DOHH2 (cell line): ENCODE results near the gene IL17REL.

Experiments used
- H3F3A ChIP-seq: fragments of 200-600 bp; sonication (generic), shearing (Covaris generic); 2 replicates; pipeline ENCODE4 v1.6.0; 2016; ENCODE audit warnings: antibody characterized with exemption, mild to moderate bottlenecking; ENCODE audit not compliant: control insufficient read depth, insufficient read depth
- H3K27ac ChIP-seq: fragments of 200-600 bp; sonication (generic); 2 replicates; pipeline ENCODE4 v1.5.1; 2014; ENCODE audit warnings: low read depth, mild to moderate bottlenecking, low read length, moderate library complexity
- H3K27me3 ChIP-seq: fragments of 200-600 bp; sonication (generic); 2 replicates; pipeline ENCODE4 v1.6.1; 2014; ENCODE audit warnings: mild to moderate bottlenecking, low read length, mixed read lengths; ENCODE audit not compliant: control insufficient read depth
- H3K36me3 ChIP-seq: fragments of 200-600 bp; sonication (generic); 2 replicates; pipeline ENCODE4 v1.6.1; 2014; ENCODE audit warnings: mild to moderate bottlenecking, low read length, moderate library complexity, mixed read lengths; ENCODE audit not compliant: control insufficient read depth
- H3K4me1 ChIP-seq: fragments of 200-600 bp; sonication (generic); 2 replicates; pipeline ENCODE4 v1.6.1; 2014; ENCODE audit warnings: mild to moderate bottlenecking, low read length, mixed read lengths; ENCODE audit not compliant: control insufficient read depth
- H3K4me2 ChIP-seq: fragments of 200-600 bp; sonication (generic); 2 replicates; pipeline ENCODE4 v1.6.0; 2014; ENCODE audit warnings: mild to moderate bottlenecking, low read length, moderate library complexity
- H3K4me3 ChIP-seq: fragments of 200-600 bp; sonication (generic); 2 replicates; pipeline ENCODE4 v1.5.1; 2014; ENCODE audit warnings: mild to moderate bottlenecking, low read length, mixed read lengths
- H3K79me2 ChIP-seq: fragments of 200-600 bp; sonication (generic); 2 replicates; pipeline ENCODE4 v1.6.1; 2014; ENCODE audit warnings: mild to moderate bottlenecking, low read length, mixed read lengths; ENCODE audit not compliant: control insufficient read depth
- H3K9me2 ChIP-seq: fragments of 200-600 bp; sonication (generic); replicated peaks from 2 replicates; pipeline ENCODE4 v1.6.1; 2014; ENCODE audit warnings: mild to moderate bottlenecking, low read length, mixed read lengths; ENCODE audit not compliant: control insufficient read depth
- H3K9me3 ChIP-seq: fragments of 200-600 bp; sonication (generic); 2 replicates; pipeline ENCODE4 v1.6.1; 2014; ENCODE audit warnings: antibody characterized with exemption, low read length, mixed read lengths; ENCODE audit not compliant: control insufficient read depth, insufficient read depth
- H4K20me1 ChIP-seq: fragments of 200-600 bp; sonication (generic); 2 replicates; pipeline ENCODE4 v1.6.0; 2014; ENCODE audit warnings: low read depth, mild to moderate bottlenecking, antibody characterized with exemption, low read length, moderate library complexity; ENCODE audit not compliant: control insufficient read depth, insufficient read depth
- CTCF ChIP-seq: fragments of 200-600 bp; sonication (generic); IDR thresholded peaks from one replicate; pipeline ENCODE4 v1.5.1; 2014; ENCODE audit warnings: antibody characterized with exemption, mild to moderate bottlenecking, low read depth, low read length; ENCODE audit not compliant: poor library complexity, severe bottlenecking
- EZH2phosphoT487 ChIP-seq: fragments of 200-600 bp; sonication (generic); IDR thresholded peaks from 2 replicates; pipeline ENCODE4 v1.6.1; 2017; ENCODE audit warnings: borderline replicate concordance, mild to moderate bottlenecking, antibody characterized with exemption, low read length, moderate library complexity, mixed read lengths

Gene IL17REL

GRCh38 chr22:49964136-49965090 is 48.2 kb downstream of the IL17REL start:
- H3F3A ChIP-seq: peaks cover 18% of the 10 kb centered on the region
- peaks cover 21% of the 10 kb centered on the region for H4K20me1 ChIP-seq
- no peaks in the 10 kb centered on the region for H3K9me3 ChIP-seq
- no peak overlapping the region; the same call in 1 of the 2 replicates for H3K4me3 ChIP-seq
- TF ChIP-seq EZH2phosphoT487 (no peak), CTCF (no peak)
- H3K9me2 ChIP-seq: no peaks in the 10 kb centered on the region
- H3K27me3 ChIP-seq: no peaks in the 10 kb centered on the region
- H3K4me2 ChIP-seq: peak overlapping the region; percentile 94; the same call in 1 of the 2 replicates
- H3K4me1 ChIP-seq: peaks cover 51% of the 10 kb centered on the region
- no peak overlapping the region for H3K27ac ChIP-seq
- peaks cover 46% of the 10 kb centered on the region for H3K79me2 ChIP-seq
- H3K36me3 ChIP-seq: peaks cover 40% of the 10 kb centered on the region

GRCh38 chr22:49963647-49964026 is 48.9 kb downstream of the IL17REL start:
- Histone ChIP-seq H3K4me3 (no peak overlapping the region), H3K79me2 (peaks cover 46% of the 10 kb centered on the region), H4K20me1 (peaks cover 21% of the 10 kb centered on the region), H3K9me2 (no peaks in the 10 kb centered on the region), H3K27ac (no peak overlapping the region), H3K27me3 (no peaks in the 10 kb centered on the region), H3K4me2 (peak overlapping the region; percentile 94), H3K4me1 (peaks cover 58% of the 10 kb centered on the region), H3F3A (peaks cover 18% of the 10 kb centered on the region), H3K36me3 (peaks cover 40% of the 10 kb centered on the region), H3K9me3 (no peaks in the 10 kb centered on the region)
- no peak for TF ChIP-seq CTCF
- TF ChIP-seq EZH2phosphoT487: no peak

- TF ChIP-seq EZH2phosphoT487 (no peak), CTCF (no peak)
- Histone ChIP-seq H3K36me3 (peaks cover 40% of the 10 kb centered on the region), H4K20me1 (peaks cover 21% of the 10 kb centered on the region), H3K27me3 (no peaks in the 10 kb centered on the region), H3K79me2 (peaks cover 46% of the 10 kb centered on the region), H3K27ac (peak overlapping the region; percentile 67), H3K9me3 (no peaks in the 10 kb centered on the region), H3K4me3 (peak overlapping the region; percentile 98), H3K4me2 (peak overlapping the region; percentile 94), H3K9me2 (no peaks in the 10 kb centered on the region), H3F3A (peaks cover 18% of the 10 kb centered on the region), H3K4me1 (peaks cover 58% of the 10 kb centered on the region)
These were observed 49.6 kb downstream of the IL17REL start for GRCh38 chr22:49962751-49963646.
